OCI-LY1 (cell line): ENCODE measurements around the gene NTHL1.

Source experiments
- H2AFZ ChIP-seq: fragments of 200-600 bp; sonication (generic), shearing (Covaris generic); 2 replicates; pipeline ENCODE4 v1.6.0; 2014; ENCODE audit warnings: antibody characterized with exemption, mild to moderate bottlenecking, low read length
- H3F3A ChIP-seq: fragments of 200-600 bp; sonication (generic), shearing (Covaris generic); 2 replicates; pipeline ENCODE4 v1.6.0; 2014; ENCODE audit warnings: mild to moderate bottlenecking, antibody characterized with exemption, low read length, moderate library complexity; ENCODE audit not compliant: insufficient read depth
- H3K27ac ChIP-seq: fragments of 200-600 bp; sonication (generic); 2 replicates; pipeline ENCODE4 v1.5.1; 2014; ENCODE audit warnings: low read length, mixed run types, mild to moderate bottlenecking, low read depth; ENCODE audit not compliant: poor library complexity, severe bottlenecking
- H3K27me3 ChIP-seq: fragments of 200-600 bp; sonication (generic); 2 replicates; pipeline ENCODE4 v1.6.0; 2014; ENCODE audit warnings: antibody characterized with exemption, mild to moderate bottlenecking, low read length, moderate library complexity; ENCODE audit not compliant: insufficient read depth
- H3K36me3 ChIP-seq: fragments of 200-600 bp; sonication (generic); 2 replicates; pipeline ENCODE4 v1.6.1; 2014; ENCODE audit warnings: mild to moderate bottlenecking, antibody characterized with exemption, low read length, moderate library complexity, mixed read lengths; ENCODE audit not compliant: insufficient read depth
- H3K4me1 ChIP-seq: fragments of 200-600 bp; sonication (generic); 2 replicates; pipeline ENCODE4 v1.5.1; 2014; ENCODE audit warnings: mild to moderate bottlenecking, low read length, moderate library complexity; ENCODE audit not compliant: insufficient read depth, severe bottlenecking
- H3K4me2 ChIP-seq: fragments of 200-600 bp; sonication (generic), shearing (Covaris generic); 2 replicates; pipeline ENCODE4 v1.6.1; 2014; ENCODE audit warnings: low read length
- H3K4me3 ChIP-seq: fragments of 200-600 bp; sonication (generic); 2 replicates; pipeline ENCODE4 v1.5.1; 2014; ENCODE audit warnings: low read length, low read depth, mild to moderate bottlenecking, mixed read lengths; ENCODE audit not compliant: poor library complexity, severe bottlenecking
- H3K79me2 ChIP-seq: fragments of 200-600 bp; shearing (Covaris generic); 2 replicates; pipeline ENCODE4 v1.6.1; 2016; ENCODE audit warnings: mixed run types, low read length, mixed read lengths; ENCODE audit not compliant: insufficient read depth
- H3K9ac ChIP-seq: fragments of 200-600 bp; sonication (generic), shearing (Covaris generic); 2 replicates; pipeline ENCODE4 v1.6.1; 2014; ENCODE audit warnings: mild to moderate bottlenecking, low read length, mixed read lengths
- H3K9me2 ChIP-seq: fragments of 200-600 bp; sonication (generic), shearing (Covaris generic); 2 replicates; pipeline ENCODE4 v1.6.1; 2014; ENCODE audit warnings: low read depth, mild to moderate bottlenecking, low read length, mixed read lengths
- H3K9me3 ChIP-seq: fragments of 200-600 bp; shearing (Covaris generic); 2 replicates; pipeline ENCODE4 v1.6.1; 2014; ENCODE audit warnings: low read length, mixed read lengths
- H4K20me1 ChIP-seq: fragments of 200-600 bp; sonication (generic), shearing (Covaris generic); 2 replicates; pipeline ENCODE4 v1.6.0; 2016; ENCODE audit warnings: mild to moderate bottlenecking, low read length; ENCODE audit not compliant: insufficient read depth
- EZH2 ChIP-seq: fragments of 200-600 bp; sonication (generic), shearing (Covaris generic); IDR thresholded peaks from 2 replicates; pipeline ENCODE4 v1.8.0; 2017; ENCODE audit warnings: borderline replicate concordance, mixed run types, mild to moderate bottlenecking, antibody characterized with exemption, low read length, moderate library complexity, mixed read lengths
- TF ChIP-seq, protein P1 (sequence below): fragments of 200-600 bp; sonication (generic), shearing (Covaris generic); IDR thresholded peaks from 2 replicates; pipeline ENCODE4 v1.5.1; 2017; ENCODE audit warnings: mild to moderate bottlenecking, antibody characterized with exemption, low read length, moderate library complexity, mixed read lengths

NTHL1 gene

DNA sequence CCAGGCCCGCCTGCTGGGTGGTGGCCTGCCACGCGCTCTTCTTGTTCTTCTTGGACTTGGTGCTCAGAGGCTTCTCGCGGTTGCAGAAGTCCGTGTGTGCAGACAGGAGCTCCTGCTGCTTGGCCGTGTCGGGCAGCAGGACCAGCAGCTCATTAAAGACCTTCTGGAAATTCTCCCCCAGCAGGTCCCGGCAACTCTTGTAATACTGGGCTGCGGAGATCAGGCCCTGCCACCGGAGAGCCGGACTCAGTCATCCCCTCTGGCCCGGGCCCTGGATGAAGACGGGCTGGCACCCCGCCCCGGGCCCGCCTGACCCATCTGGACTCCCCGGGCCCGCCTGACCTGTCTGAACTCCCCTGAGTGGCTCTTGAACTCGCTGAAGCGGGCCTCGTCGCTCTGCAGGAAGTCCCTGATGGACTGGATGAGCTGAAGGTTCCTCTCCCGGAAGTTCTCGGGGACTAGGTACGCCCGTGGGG is 49.2 kb downstream of the NTHL1 start:
- H3F3A ChIP-seq: no peaks in the 10 kb centered on the region
- no peak overlapping the region for H3K9ac ChIP-seq
- TF ChIP-seq EZH2: no peak
- TF ChIP-seq, protein P1, sequence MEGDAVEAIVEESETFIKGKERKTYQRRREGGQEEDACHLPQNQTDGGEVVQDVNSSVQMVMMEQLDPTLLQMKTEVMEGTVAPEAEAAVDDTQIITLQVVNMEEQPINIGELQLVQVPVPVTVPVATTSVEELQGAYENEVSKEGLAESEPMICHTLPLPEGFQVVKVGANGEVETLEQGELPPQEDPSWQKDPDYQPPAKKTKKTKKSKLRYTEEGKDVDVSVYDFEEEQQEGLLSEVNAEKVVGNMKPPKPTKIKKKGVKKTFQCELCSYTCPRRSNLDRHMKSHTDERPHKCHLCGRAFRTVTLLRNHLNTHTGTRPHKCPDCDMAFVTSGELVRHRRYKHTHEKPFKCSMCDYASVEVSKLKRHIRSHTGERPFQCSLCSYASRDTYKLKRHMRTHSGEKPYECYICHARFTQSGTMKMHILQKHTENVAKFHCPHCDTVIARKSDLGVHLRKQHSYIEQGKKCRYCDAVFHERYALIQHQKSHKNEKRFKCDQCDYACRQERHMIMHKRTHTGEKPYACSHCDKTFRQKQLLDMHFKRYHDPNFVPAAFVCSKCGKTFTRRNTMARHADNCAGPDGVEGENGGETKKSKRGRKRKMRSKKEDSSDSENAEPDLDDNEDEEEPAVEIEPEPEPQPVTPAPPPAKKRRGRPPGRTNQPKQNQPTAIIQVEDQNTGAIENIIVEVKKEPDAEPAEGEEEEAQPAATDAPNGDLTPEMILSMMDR: no peak
- H3K4me2 ChIP-seq: no peak overlapping the region
- no peak overlapping the region for H3K4me3 ChIP-seq
- H3K9me3 ChIP-seq: no peaks in the 10 kb centered on the region
- peaks cover 72% of the 10 kb centered on the region for H3K36me3 ChIP-seq
- H3K9me2 ChIP-seq: no peaks in the 10 kb centered on the region
- no peak overlapping the region for H2AFZ ChIP-seq
- no peaks in the 10 kb centered on the region for H3K79me2 ChIP-seq
- peaks cover 8% of the 10 kb centered on the region for H3K4me1 ChIP-seq
- H4K20me1 ChIP-seq: no peaks in the 10 kb centered on the region
- no peak overlapping the region for H3K27ac ChIP-seq
- no peaks in the 10 kb centered on the region for H3K27me3 ChIP-seq

- Histone ChIP-seq H3K4me2 (no peak overlapping the region), H3K9ac (no peak overlapping the region), H3K79me2 (no peaks in the 10 kb centered on the region), H3K9me2 (no peaks in the 10 kb centered on the region), H2AFZ (no peak overlapping the region), H3K4me3 (no peak overlapping the region), H4K20me1 (no peaks in the 10 kb centered on the region), H3K27ac (no peak overlapping the region), H3K4me1 (peaks cover 11% of the 10 kb centered on the region), H3F3A (no peaks in the 10 kb centered on the region), H3K27me3 (no peaks in the 10 kb centered on the region), H3K9me3 (no peaks in the 10 kb centered on the region), H3K36me3 (peaks cover 66% of the 10 kb centered on the region)
- TF ChIP-seq, protein P1: no peak
- TF ChIP-seq EZH2: no peak
Measured at GRCh38 chr16:1997494-1998359, 49.9 kb downstream of the NTHL1 start.

DNA sequence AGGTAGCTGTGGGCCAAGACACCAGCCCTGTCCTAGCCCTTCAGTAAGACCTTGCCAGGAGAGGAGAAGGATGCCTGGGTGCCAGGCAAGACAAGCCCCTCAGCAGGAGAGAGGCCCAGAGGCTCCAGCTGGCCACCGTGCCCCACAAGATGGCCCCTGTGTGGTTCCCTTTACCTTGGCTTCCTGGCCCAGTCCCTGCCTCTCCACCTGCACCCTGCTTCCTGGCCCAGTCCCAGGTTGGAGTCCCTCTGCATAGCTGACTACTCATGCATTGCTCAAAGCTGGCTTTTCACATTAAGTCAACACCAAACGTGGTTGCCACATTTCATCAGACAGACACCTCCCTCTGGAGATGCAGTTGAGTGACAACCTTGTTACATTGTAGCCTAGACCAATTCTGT is 53.9 kb downstream of the NTHL1 start:
- no peaks in the 10 kb centered on the region for H3K9me2 ChIP-seq
- H4K20me1 ChIP-seq: no peaks in the 10 kb centered on the region
- TF ChIP-seq, protein P1: no peak
- H3K4me2 ChIP-seq: no peak overlapping the region
- no peaks in the 10 kb centered on the region for H3K9me3 ChIP-seq
- H3K9ac ChIP-seq: no peak overlapping the region; the same call in 1 of the 2 replicates
- peaks cover 6% of the 10 kb centered on the region; the same call in 1 of the 2 replicates for H3K27me3 ChIP-seq
- H3K36me3 ChIP-seq: peaks cover 26% of the 10 kb centered on the region
- H3F3A ChIP-seq: no peaks in the 10 kb centered on the region; the same call in 1 of the 2 replicates
- peaks cover 29% of the 10 kb centered on the region for H3K4me1 ChIP-seq
- no peaks in the 10 kb centered on the region for H3K79me2 ChIP-seq
- peak overlapping the region; percentile 70 for H3K27ac ChIP-seq
- H3K4me3 ChIP-seq: no peak overlapping the region
- no peak overlapping the region for H2AFZ ChIP-seq
